ENCODE data around the gene CCDC152.
"Not testable (repeated sequence)": the region's sequence is repeated elsewhere in the genome, so short reads cannot be mapped to it uniquely, and the experiment has no call there.

CCDC152 gene

GRCh38 chr5:42756606-42757601 lies at the start of gene CCDC152:
Gene CCDC152 (plus strand): TSS chr5:42756818. CDS start chr5:42759122, 2,304 bp downstream.
- H3K4me3 ChIP-seq (ENCODE audit: low read depth, low read length), result peak within 1 kb of the TSS; percentile 46
- no peak for DNase-seq (ENCODE audit: low read depth)

- no peak overlapping the region for H3K4me3 ChIP-seq (ENCODE audit: low read depth, low read length)
- peak; percentile 6 for DNase-seq (ENCODE audit: low read depth)
Observed at GRCh38 chr5:42715785-42716184, 40.8 kb upstream of the CCDC152 start.

- peak; percentile 5 for DNase-seq (ENCODE audit: low read depth)
- no peak overlapping the region for H3K4me3 ChIP-seq (ENCODE audit: low read depth, low read length)
Observed at GRCh38 chr5:42718591-42718990, 38.0 kb upstream of the CCDC152 start.

GRCh38 chr5:42719034-42719433 lies 37.6 kb upstream of the CCDC152 start:
- DNase-seq (ENCODE audit: low read depth), result no peak
- no peak overlapping the region for H3K4me3 ChIP-seq (ENCODE audit: low read depth, low read length)

GRCh38 chr5:42720251-42720650 lies 36.4 kb upstream of the CCDC152 start:
- no peak overlapping the region for H3K4me3 ChIP-seq (ENCODE audit: low read depth, low read length)
- DNase-seq (ENCODE audit: low read depth), result no peak

- DNase-seq (ENCODE audit: low read depth), result no peak
- no peak overlapping the region for H3K4me3 ChIP-seq (ENCODE audit: low read depth, low read length)
Observed at GRCh38 chr5:42721484-42721883, 35.1 kb upstream of the CCDC152 start.

GRCh38 chr5:42734531-42735058 lies 22.0 kb upstream of the CCDC152 start:
- not testable (repeated sequence) for DNase-seq (ENCODE audit: low read depth); H3K4me3 ChIP-seq (ENCODE audit: low read depth, low read length)

GRCh38 chr5:42740920-42741319 lies 15.7 kb upstream of the CCDC152 start:
- DNase-seq (ENCODE audit: low read depth), result no peak
- H3K4me3 ChIP-seq (ENCODE audit: low read depth, low read length), result no peak overlapping the region

GRCh38 chr5:42745426-42745825 lies 11.2 kb upstream of the CCDC152 start:
- no peak for DNase-seq (ENCODE audit: low read depth)
- no peak overlapping the region for H3K4me3 ChIP-seq (ENCODE audit: low read depth, low read length)

- no peak for DNase-seq (ENCODE audit: low read depth)
- no peak overlapping the region for H3K4me3 ChIP-seq (ENCODE audit: low read depth, low read length)
Observed at GRCh38 chr5:42745856-42746255, 10.8 kb upstream of the CCDC152 start.

- H3K4me3 ChIP-seq (ENCODE audit: low read depth, low read length), result no peak overlapping the region
- DNase-seq (ENCODE audit: low read depth), result no peak
Observed at GRCh38 chr5:42749020-42749419, 7.6 kb upstream of the CCDC152 start.

GRCh38 chr5:42750507-42750906 lies 6.1 kb upstream of the CCDC152 start:
- no peak for DNase-seq (ENCODE audit: low read depth)

GRCh38 chr5:42751044-42751443 lies 5.6 kb upstream of the CCDC152 start:
- no peak overlapping the region for H3K4me3 ChIP-seq (ENCODE audit: low read depth, low read length)
- no peak for DNase-seq (ENCODE audit: low read depth)

More at GRCh38 chr5:42750507-42750906, 6.1 kb upstream of the CCDC152 start:
- H3K4me3 ChIP-seq (ENCODE audit: low read depth, low read length), result no peak overlapping the region

- H3K4me3 ChIP-seq (ENCODE audit: low read depth, low read length), result no peak overlapping the region
- DNase-seq (ENCODE audit: low read depth), result no peak
Observed at GRCh38 chr5:42753099-42753498, 3.5 kb upstream of the CCDC152 start.

GRCh38 chr5:42759456-42759855 lies 2.8 kb downstream of the CCDC152 start:
- DNase-seq (ENCODE audit: low read depth), result no peak
- H3K4me3 ChIP-seq (ENCODE audit: low read depth, low read length), result no peak overlapping the region

GRCh38 chr5:42760426-42760825 lies 3.8 kb downstream of the CCDC152 start:
- H3K4me3 ChIP-seq (ENCODE audit: low read depth, low read length), result no peak overlapping the region
- no peak for DNase-seq (ENCODE audit: low read depth)

- no peak for DNase-seq (ENCODE audit: low read depth)
- no peak overlapping the region for H3K4me3 ChIP-seq (ENCODE audit: low read depth, low read length)
Observed at GRCh38 chr5:42761791-42762190, 5.2 kb downstream of the CCDC152 start.

- DNase-seq (ENCODE audit: low read depth), result no peak
- H3K4me3 ChIP-seq (ENCODE audit: low read depth, low read length), result no peak overlapping the region
Observed at GRCh38 chr5:42767491-42768105, 11.0 kb downstream of the CCDC152 start.

- H3K4me3 ChIP-seq (ENCODE audit: low read depth, low read length), result no peak overlapping the region
- no peak for DNase-seq (ENCODE audit: low read depth)
Observed at GRCh38 chr5:42768106-42768504, 11.5 kb downstream of the CCDC152 start.

GRCh38 chr5:42770003-42770402 lies 13.4 kb downstream of the CCDC152 start:
- no peak overlapping the region for H3K4me3 ChIP-seq (ENCODE audit: low read depth, low read length)
- no peak for DNase-seq (ENCODE audit: low read depth)

Measured in skeletal muscle cell (primary cell).